NCI-H446 treated with DMSO at 0.1 percent for 48 hours (cell line): Measurements from ENCODE around the gene SLC7A8.

Source experiments
- DNase-seq: peaks from one replicate; lab custom pipeline; 2025; lab: John Stamatoyannopoulos, UW

Gene SLC7A8

GRCh38 chr14:23093991-23094665 lies 89.3 kb downstream of the SLC7A8 start:
- DNase-seq, result no peak

GRCh38 chr14:23093526-23093925 lies 89.9 kb downstream of the SLC7A8 start:
- DNase-seq, result no peak

GRCh38 chr14:23093104-23093503 lies 90.4 kb downstream of the SLC7A8 start:
- no peak for DNase-seq

GRCh38 chr14:23091294-23092225 lies 91.9 kb downstream of the SLC7A8 start:
- no peak for DNase-seq

GRCh38 chr14:23090254-23090636 lies 93.2 kb downstream of the SLC7A8 start:
- no peak for DNase-seq

- DNase-seq, result no peak
These were observed 93.8 kb downstream of the SLC7A8 start for GRCh38 chr14:23089498-23090253.

- DNase-seq, result no peak
These were observed 96.9 kb downstream of the SLC7A8 start for GRCh38 chr14:23086565-23086964.

GRCh38 chr14:23085458-23085857 lies 98.0 kb downstream of the SLC7A8 start:
- DNase-seq, result no peak

- DNase-seq, result no peak
These were observed 103.0 kb downstream of the SLC7A8 start for GRCh38 chr14:23080474-23080873.

- DNase-seq, result no peak
These were observed 103.7 kb downstream of the SLC7A8 start for GRCh38 chr14:23079716-23080115.

GRCh38 chr14:23078692-23079116 lies 104.8 kb downstream of the SLC7A8 start:
- no peak for DNase-seq

GRCh38 chr14:23077962-23078361 lies 105.5 kb downstream of the SLC7A8 start:
- DNase-seq, result no peak

- DNase-seq, result no peak
These were observed 106.6 kb downstream of the SLC7A8 start for GRCh38 chr14:23076785-23077408.
